Upper lobe of right lung (tissue), 1 donor: ENCODE data around the gene EFNB2. TPM values are rescaled to one million over a fixed set of nuclear protein-coding genes. Genes with fewer than 3 reads are reported as not detected.

Source experiments
- ATAC-seq: fragments of 200-7000 bp; cut with Tn5 transposase; one replicate; pipeline ENCODE4 v1.9.1; 2020; ENCODE audit warnings: mild to moderate bottlenecking, moderate library complexity
- DNase-seq: peaks from one replicate; pipeline ENCODE4 v3.0.0-alpha.2; 2020
- H3K27ac ChIP-seq: fragments of 200-600 bp; one replicate; pipeline ENCODE4 v1.8.0; 2022
- H3K27me3 ChIP-seq: fragments of 200-600 bp; one replicate; pipeline ENCODE4 v1.8.0; 2022; ENCODE audit warnings: mild to moderate bottlenecking
- H3K36me3 ChIP-seq: fragments of 200-600 bp; one replicate; pipeline ENCODE4 v1.8.0; 2022
- H3K4me1 ChIP-seq: fragments of 200-600 bp; one replicate; pipeline ENCODE4 v1.8.0; 2022
- H3K4me3 ChIP-seq: fragments of 200-600 bp; one replicate; pipeline ENCODE4 v1.8.0; 2022; ENCODE audit warnings: mild to moderate bottlenecking
- H3K9me3 ChIP-seq: fragments of 200-600 bp; one replicate; pipeline ENCODE4 v1.8.0; 2022
- intact Hi-C: fragments of 100-400 bp; cut with DNase I; formaldehyde crosslinking; loops from one replicate; pipeline ENCODE4 v1.11.0; 2022
- long read RNA-seq: library from polyadenylated mRNA; unstranded; transcript quantifications from one replicate; pipeline ENCODE4 v2.0.0, GENCODE V29; 2021
- total RNA-seq: library from RNA; stranded (reverse); fragmentation: NEBNext Ultra II Directional; extraction: Animal tissue kit (Norgen Biotek cat#: 25700); gene quantifications from one replicate; pipeline ENCODE4 v1.2.1, GENCODE V29; 2021
- TF ChIP-seq, protein P1 (sequence below): fragments of 200-600 bp; IDR thresholded peaks from one replicate; pipeline ENCODE4 v1.8.0; 2022; ENCODE audit warnings: antibody characterized with exemption
- donor health status: DM: no; HTN: yes; CAD: no; lungs with severe emphysema.

The EFNB2 gene, protein sequence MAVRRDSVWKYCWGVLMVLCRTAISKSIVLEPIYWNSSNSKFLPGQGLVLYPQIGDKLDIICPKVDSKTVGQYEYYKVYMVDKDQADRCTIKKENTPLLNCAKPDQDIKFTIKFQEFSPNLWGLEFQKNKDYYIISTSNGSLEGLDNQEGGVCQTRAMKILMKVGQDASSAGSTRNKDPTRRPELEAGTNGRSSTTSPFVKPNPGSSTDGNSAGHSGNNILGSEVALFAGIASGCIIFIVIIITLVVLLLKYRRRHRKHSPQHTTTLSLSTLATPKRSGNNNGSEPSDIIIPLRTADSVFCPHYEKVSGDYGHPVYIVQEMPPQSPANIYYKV
- total RNA-seq, result 55.1 TPM
- long read RNA-seq, full-length matches to known transcripts, result 173 of 222 reads
- long read RNA-seq, partial matches to known transcripts, result 3 of 222 reads
- long read RNA-seq, other reads (novel, unspliced or antisense), result 46 of 222 reads

DNA sequence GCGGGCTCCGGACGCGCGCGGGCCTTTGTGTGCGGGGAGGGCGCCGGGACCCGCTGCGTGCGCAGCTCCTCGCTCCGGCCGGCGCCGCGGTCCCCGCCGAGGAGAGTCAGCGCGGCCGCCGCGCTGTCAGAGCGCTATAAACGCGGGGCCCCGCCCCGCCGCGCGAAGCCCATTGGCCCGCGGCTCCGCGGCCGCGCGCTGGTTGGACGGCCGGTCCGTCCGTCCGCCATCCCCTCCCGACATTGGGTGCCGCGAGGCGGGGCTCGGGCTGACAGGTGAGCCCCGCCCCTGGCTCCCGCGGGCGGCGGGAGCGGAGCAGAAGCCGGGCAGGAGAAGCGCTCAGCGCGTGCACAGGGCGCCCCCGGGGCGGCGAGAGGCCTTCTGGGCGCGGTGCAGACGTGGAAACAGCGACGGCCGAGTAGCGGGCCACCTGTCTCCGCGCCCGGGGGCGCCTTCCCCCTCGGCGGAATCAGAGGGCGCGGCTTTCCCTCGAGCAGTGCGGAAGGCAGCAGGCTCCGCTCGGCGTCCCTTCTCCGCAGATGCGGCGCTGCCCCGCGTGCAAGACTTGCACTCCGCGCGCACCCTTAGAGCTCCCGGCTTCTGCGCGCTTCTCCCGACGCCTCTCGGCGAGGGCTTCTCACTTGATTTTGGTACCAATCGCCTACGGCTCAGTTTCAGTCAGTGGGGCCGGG is at the start of gene EFNB2:
Gene EFNB2 (minus strand): TSS at position 111 of the 692 bp plus-strand sequence. CDS start 698 bp downstream, outside the sequence.
- DNase-seq (peak; percentile 96), ATAC-seq (peak; percentile 95)
- intact Hi-C loops, result no loop called here
- Histone ChIP-seq H3K27ac (peak within 1 kb of the TSS; percentile 85), H3K4me1 (peaks cover 10% of the 10 kb centered on the region), H3K27me3 (no peaks in the 10 kb centered on the region), H3K36me3 (no peaks in the 10 kb centered on the region), H3K9me3 (no peaks in the 10 kb centered on the region), H3K4me3 (peak within 1 kb of the TSS; percentile 62)
- TF ChIP-seq, protein P1, sequence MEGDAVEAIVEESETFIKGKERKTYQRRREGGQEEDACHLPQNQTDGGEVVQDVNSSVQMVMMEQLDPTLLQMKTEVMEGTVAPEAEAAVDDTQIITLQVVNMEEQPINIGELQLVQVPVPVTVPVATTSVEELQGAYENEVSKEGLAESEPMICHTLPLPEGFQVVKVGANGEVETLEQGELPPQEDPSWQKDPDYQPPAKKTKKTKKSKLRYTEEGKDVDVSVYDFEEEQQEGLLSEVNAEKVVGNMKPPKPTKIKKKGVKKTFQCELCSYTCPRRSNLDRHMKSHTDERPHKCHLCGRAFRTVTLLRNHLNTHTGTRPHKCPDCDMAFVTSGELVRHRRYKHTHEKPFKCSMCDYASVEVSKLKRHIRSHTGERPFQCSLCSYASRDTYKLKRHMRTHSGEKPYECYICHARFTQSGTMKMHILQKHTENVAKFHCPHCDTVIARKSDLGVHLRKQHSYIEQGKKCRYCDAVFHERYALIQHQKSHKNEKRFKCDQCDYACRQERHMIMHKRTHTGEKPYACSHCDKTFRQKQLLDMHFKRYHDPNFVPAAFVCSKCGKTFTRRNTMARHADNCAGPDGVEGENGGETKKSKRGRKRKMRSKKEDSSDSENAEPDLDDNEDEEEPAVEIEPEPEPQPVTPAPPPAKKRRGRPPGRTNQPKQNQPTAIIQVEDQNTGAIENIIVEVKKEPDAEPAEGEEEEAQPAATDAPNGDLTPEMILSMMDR, result no peak

DNA sequence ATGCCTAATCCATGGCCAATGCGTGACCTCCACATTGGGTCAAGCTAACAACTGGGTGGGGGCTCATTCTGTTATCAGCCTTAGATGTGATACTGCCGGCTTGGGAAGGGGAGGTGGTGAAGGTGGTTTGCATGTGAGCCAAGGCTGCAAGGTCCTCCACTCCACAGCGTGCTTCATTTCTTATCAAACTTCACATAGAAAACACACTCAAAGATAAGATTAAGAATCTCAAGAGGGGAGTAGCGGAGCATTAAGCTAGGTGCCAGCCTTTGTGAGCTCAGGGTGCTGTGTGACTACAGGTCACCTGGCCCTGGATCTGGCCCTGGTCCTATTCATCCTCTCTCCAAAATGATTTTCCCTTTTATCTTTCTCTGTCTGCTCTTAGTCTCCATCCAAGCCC is 45.8 kb upstream of the EFNB2 start:
- H3K36me3 ChIP-seq, result no peaks in the 10 kb centered on the region
- no peak overlapping the region for H3K27ac ChIP-seq
- intact Hi-C loops, result no loop called here
- DNase-seq (no peak), ATAC-seq (peak; percentile 86)
- H3K27me3 ChIP-seq, result no peaks in the 10 kb centered on the region
- TF ChIP-seq, protein P1, result no peak
- no peaks in the 10 kb centered on the region for H3K9me3 ChIP-seq
- H3K4me1 ChIP-seq, result no peaks in the 10 kb centered on the region
- no peak overlapping the region for H3K4me3 ChIP-seq

DNA sequence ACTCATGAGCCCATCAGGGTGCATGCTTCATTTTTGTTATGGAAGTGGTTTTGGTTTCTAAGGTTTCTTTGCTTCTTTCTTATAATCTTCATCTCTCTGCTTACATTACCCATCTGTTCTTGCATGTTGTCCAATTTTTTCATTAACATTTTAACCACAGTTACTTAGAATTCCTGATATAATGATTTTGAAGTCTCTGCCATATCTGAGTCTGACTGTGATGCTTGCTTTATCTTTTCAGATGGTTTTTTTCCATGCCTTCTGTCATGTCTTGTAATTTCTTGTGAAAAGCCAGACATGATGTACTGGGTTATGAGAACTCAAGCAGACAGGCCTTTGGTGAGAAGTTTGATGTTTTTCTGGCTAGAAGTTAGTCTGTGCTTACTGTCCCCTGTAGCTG is 40.4 kb upstream of the EFNB2 start:
- no peak for ATAC-seq
- intact Hi-C loops, result no loop called here

GRCh38 chr13:106573868-106574267 is 38.4 kb upstream of the EFNB2 start:
- H3K4me1 ChIP-seq, result peaks cover 4% of the 10 kb centered on the region
- ATAC-seq, result peak; percentile 64
- H3K36me3 ChIP-seq, result no peaks in the 10 kb centered on the region
- H3K4me3 ChIP-seq, result no peak overlapping the region
- TF ChIP-seq, protein P1, result no peak
- intact Hi-C loops, result no loop called here
- H3K27ac ChIP-seq, result peak overlapping the region; percentile 12
- H3K27me3 ChIP-seq, result no peaks in the 10 kb centered on the region
- no peaks in the 10 kb centered on the region for H3K9me3 ChIP-seq
- peak; percentile 64 for DNase-seq

More for the DNA sequence above, 40.4 kb upstream of the EFNB2 start:
- H3K27me3 ChIP-seq, result no peaks in the 10 kb centered on the region
- H3K4me1 ChIP-seq, result no peaks in the 10 kb centered on the region
- DNase-seq, result no peak
- no peak overlapping the region for H3K27ac ChIP-seq
- no peaks in the 10 kb centered on the region for H3K9me3 ChIP-seq
- no peak overlapping the region for H3K4me3 ChIP-seq
- H3K36me3 ChIP-seq, result no peaks in the 10 kb centered on the region
- TF ChIP-seq, protein P1, result no peak

DNA sequence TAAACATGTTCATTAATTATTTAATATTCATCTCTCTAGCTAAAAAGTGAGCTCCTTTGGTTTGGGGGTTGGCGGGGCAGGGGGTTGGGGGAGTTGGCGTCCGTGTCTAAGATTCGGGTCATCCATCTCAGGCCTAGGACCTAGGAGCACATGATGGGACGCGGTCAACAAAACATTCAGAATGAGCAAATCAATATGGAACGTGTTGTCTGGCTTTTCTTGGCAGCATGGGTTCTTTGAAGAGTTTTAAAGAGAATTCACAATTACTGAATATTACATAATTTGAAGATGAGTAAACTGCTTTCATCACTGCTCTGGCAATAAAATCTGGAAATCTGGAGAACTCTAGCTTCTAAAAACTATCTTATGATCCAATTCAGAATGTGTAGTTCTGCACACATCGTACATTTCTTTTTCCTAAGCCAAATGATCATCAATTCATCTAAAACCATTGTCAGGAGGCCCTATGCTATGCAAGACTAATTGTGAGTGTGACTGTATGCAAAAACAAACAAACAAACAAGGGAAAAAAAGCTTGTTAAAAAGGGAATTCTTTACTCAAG is 37.9 kb upstream of the EFNB2 start:
- Histone ChIP-seq H3K27ac (peak overlapping the region; percentile 32), H3K4me3 (no peak overlapping the region), H3K4me1 (peaks cover 4% of the 10 kb centered on the region), H3K36me3 (no peaks in the 10 kb centered on the region), H3K27me3 (no peaks in the 10 kb centered on the region), H3K9me3 (no peaks in the 10 kb centered on the region)
- ATAC-seq (no peak), DNase-seq (no peak)
- intact Hi-C loops, result no loop called here
- TF ChIP-seq, protein P1, result no peak
